ENCODE results near the gene CARMIL1.

CARMIL1 gene

DNA sequence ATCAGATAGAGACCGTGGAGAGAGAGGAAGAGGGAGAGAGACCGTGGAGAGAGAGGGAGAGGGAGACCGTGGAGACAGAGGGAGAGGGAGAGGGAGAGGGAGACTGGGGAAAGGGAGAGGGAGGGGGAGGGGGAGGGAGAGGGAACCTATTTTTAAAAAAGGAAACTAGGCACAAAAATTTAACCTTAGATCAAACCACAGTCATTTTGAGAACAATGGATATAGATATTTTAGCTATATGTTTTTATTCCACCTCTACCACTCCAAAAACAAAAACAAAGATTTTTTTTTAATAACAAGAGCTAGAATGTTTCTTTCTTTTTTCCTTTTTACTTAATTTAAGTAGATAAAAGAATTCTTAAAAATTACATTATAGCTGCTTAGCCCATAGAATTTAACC lies 307.8 kb downstream of the CARMIL1 start:
- no peak for DNase-seq

DNA sequence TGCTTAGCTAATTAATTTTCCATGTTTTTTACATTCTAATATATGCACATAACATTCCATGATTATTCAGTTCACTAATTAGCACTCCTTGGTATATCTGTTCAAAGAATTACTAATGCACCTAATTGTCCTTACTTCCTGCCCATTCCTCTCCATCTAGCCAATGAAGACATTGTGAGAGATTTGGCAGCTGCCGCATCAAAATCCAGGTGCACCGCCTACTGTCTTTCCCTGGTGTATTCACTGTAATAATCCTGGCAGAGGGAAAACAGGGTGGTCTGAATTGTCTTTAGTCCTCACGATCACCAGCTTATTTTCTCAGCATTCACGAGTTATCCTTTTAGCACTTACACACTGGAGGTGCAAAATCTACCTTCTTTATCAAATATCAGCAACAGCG lies 311.8 kb downstream of the CARMIL1 start:
- DNase-seq, result no peak

GRCh38 chr6:25596928-25597818 lies 318.0 kb downstream of the CARMIL1 start:
- DNase-seq, result no peak

- no peak for DNase-seq
Observed at GRCh38 chr6:25599516-25600085, 320.4 kb downstream of the CARMIL1 start.

GRCh38 chr6:25601800-25602673 lies 322.9 kb downstream of the CARMIL1 start:
- no peak for DNase-seq

GRCh38 chr6:25602674-25602982 lies 323.5 kb downstream of the CARMIL1 start:
- DNase-seq, result no peak

GRCh38 chr6:25603251-25603650 lies 324.1 kb downstream of the CARMIL1 start:
- DNase-seq, result no peak

GRCh38 chr6:25606151-25606550 lies 327.0 kb downstream of the CARMIL1 start:
- no peak for DNase-seq

DNA sequence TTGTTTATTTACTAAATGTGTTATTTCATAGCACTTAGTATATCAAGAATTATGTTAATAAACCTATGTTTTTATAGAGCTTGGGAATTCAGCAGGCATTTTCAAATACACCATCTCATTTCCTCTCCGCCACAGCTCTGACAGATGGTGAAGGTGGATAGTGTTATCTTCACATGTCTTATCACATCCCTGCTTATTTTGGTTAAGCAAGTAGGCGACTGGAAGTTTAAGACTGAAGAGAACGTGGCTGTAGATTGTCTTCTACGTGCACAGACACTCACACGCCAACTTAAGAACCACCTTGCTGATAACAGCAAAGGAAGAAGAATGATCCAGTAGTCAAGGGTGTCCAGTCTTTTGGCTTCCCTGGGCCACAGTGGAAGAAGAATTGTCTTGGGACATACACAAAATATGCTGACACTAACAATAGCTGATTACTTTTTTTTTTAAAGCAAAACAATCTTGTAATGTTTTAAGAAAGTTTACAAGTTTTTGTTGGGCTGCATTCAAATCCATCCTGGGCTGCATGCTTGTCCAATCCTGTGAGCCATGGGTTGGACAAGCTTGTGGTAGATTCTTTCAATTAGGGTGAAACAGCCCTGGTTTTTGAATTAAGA lies 329.5 kb downstream of the CARMIL1 start:
- DNase-seq, result no peak

- no peak for DNase-seq
Observed at GRCh38 chr6:25612666-25613065, 333.5 kb downstream of the CARMIL1 start.

DNA sequence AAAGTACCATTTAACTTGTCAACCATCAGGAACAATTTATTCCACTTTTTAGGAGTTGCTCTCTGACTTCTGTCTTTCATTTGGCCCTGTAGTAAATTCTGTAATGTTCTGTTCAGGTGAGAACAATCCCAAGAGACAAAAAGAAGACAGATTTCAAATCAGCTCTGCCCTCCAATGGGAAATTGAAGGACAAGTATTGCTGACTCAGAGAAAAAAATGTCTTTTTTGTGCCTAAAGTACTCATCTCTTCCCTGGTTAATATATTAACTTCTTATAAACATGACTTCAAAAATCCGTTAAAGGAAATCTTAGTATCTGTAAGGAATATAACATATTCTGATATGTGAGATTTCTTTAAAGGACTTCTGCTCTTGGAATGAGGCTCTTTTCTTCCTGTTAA lies 334.2 kb downstream of the CARMIL1 start:
- DNase-seq, result no peak

- DNase-seq, result no peak
Observed at GRCh38 chr6:25614052-25614451, 334.9 kb downstream of the CARMIL1 start.

GRCh38 chr6:25615471-25615870 lies 336.3 kb downstream of the CARMIL1 start:
- DNase-seq, result no peak

GRCh38 chr6:25617997-25618396 lies 338.8 kb downstream of the CARMIL1 start:
- no peak for DNase-seq

GRCh38 chr6:25619217-25619616 lies 340.0 kb downstream of the CARMIL1 start:
- DNase-seq, result no peak

DNA sequence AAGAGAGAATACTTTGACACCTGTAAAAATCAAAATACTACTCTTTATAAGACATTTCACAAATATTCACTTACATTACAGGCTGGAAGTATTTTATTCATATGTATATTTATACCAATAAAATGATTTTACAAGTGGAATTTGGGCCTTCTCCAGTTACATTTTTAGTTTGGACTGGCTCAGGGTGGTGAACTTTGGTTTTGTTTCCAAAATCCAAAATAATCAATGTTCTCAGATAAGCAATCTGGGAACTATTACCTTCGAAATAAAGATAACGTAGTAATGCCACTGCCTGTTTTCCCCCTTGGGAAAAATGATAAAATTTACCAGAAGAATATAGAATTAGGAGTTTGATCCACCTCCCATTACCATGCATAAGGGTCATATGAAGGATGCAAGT lies 341.2 kb downstream of the CARMIL1 start:
- DNase-seq, result no peak

DNA sequence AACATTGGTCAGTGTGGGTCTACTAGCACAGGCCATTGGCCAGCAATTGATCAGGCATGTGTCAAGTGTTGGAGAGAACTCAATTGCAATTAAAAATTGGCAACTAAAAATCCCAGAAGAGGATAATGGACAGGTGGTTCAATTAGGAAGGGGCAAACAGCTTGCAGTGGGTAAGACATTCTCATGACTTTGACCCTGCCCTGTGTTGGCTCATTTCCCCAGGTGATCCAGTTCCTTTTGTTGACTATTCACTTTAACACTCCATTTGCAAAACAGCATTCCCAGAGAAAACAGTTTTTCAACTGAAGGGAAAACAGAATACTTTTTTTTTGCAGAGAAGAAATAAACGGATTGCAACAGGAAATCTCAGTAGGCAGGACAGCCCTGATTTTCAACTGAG lies 343.9 kb downstream of the CARMIL1 start:
- no peak for DNase-seq

DNA sequence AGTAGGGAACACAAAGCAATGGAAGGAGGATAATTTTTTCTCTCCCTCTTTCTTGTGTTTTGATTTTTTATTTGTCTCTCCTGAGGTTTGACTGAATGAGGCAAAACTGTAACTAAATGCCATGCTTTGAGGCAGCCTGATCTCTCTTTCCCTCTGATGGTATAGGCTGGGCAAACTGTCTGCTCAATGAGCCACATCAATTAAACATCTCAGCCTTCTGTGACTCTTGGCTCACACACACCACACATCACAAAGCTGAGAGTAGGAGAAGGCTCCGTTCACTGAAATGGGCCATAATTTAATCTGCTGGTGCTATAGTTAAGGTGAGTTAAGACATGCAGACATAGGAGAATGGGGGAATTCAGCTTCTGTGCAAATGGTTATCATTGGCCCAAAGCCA lies 344.7 kb downstream of the CARMIL1 start:
- no peak for DNase-seq

DNA sequence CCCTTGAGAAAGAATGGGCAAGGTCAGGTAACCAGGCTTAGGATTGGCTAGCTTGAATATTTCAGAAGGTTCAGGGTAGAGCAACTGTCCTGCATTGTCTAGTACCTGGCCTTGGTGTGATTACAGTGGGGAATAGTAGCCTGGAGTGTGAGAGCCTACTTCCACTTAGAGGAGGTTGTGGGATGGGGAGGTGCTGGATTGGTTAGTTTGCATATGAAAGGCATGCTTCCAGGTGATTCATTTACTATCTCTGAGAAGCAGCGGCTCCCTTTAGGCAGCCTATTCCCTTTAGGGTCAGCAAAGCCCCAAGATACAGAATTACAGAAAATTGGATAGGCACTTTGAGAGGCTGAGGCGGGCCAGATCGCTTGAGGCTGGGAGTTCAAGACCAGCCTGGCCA lies 347.8 kb downstream of the CARMIL1 start:
- DNase-seq, result no peak

- no peak for DNase-seq
Observed at GRCh38 chr6:25628471-25629197, 349.5 kb downstream of the CARMIL1 start.

- no peak for DNase-seq
Observed at GRCh38 chr6:25629198-25629576, 350.0 kb downstream of the CARMIL1 start.

GRCh38 chr6:25630508-25631278 lies 351.5 kb downstream of the CARMIL1 start:
- DNase-seq, result no peak

Data from cortex of kidney (tissue), 1 donor.